GM12875 (cell line): ENCODE results near the gene FTL.

Experiments
- H3K4me3 ChIP-seq: one replicate; pipeline ENCODE4 v1.5.1; 2011; ENCODE audit warnings: low read depth, low read length, control low read depth
- CTCF ChIP-seq: IDR thresholded peaks from 2 replicates; pipeline ENCODE4 v1.5.1; 2011; ENCODE audit warnings: low read depth, mild to moderate bottlenecking, control low read depth, inconsistent platforms, low read length, moderate library complexity, borderline replicate concordance; ENCODE audit not compliant: insufficient read depth

FTL gene

GRCh38 chr19:48935864-48936263 lies 29.2 kb upstream of the FTL start:
- H3K4me3 ChIP-seq: no peak overlapping the region
- no peak for TF ChIP-seq CTCF

GRCh38 chr19:48938256-48938655 lies 26.9 kb upstream of the FTL start:
- H3K4me3 ChIP-seq: no peak overlapping the region
- no peak for TF ChIP-seq CTCF

- TF ChIP-seq CTCF: no peak
- no peak overlapping the region for H3K4me3 ChIP-seq
Measured at GRCh38 chr19:48940902-48941301, 24.2 kb upstream of the FTL start.

- H3K4me3 ChIP-seq: no peak overlapping the region
- no peak for TF ChIP-seq CTCF
Measured at GRCh38 chr19:48943081-48943480, 22.0 kb upstream of the FTL start.

- TF ChIP-seq CTCF: no peak
- no peak overlapping the region for H3K4me3 ChIP-seq
Measured at GRCh38 chr19:48945415-48945814, 19.7 kb upstream of the FTL start.

- no peak for TF ChIP-seq CTCF
- H3K4me3 ChIP-seq: no peak overlapping the region
Measured at GRCh38 chr19:48945817-48946216, 19.3 kb upstream of the FTL start.

GRCh38 chr19:48946463-48947257 lies 18.4 kb upstream of the FTL start:
- no peak for TF ChIP-seq CTCF
- no peak overlapping the region for H3K4me3 ChIP-seq
